ENCODE data around the gene SRPK2. TPM values are rescaled to one million over a fixed set of nuclear protein-coding genes. Genes with fewer than 3 reads are reported as not detected.

The SRPK2 gene
- total and polyA plus RNA-seq, 2 of the 8 experiments (the other 6 are each of a cell fraction or from before 2014, with no cell fraction given) = 10.0 to 47.1 TPM

DNA sequence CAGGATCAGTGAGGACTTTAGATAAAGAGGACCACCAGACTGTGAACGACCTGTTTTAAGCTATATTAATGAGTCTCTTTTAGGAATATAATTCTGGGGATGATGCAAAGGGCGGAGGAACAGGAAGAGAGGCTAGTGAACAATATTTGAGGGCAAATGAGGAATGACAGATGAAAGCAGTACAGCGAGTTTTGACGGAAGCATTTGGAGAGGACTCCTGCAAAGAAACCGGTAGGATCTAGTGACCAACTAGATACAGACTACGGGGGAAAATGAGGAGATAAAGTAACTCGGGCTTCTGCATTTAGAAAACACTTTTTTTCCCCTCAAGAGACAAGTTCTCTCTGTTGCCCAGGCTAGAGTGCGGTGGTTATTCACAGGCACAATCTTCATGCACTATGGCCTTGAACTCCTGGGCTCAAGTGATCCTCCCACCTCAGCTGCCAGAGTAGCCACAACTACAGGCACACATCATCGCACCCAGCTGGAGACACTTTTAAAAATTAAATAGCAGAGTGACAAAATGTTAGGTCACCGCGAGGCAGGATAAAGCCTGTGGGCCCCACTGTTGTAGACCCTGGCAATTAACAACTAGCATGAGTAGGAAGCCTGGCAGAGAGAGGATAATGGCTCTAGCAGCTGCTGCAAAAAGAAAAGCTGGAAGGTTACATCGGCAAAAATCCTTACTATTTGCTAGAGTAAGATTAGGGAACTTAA lies 143.2 kb downstream of the SRPK2 start (continued):
- TF ChIP-seq ZNF274 (IDR thresholded peaks at IDR 0.05; ENCODE audit: borderline replicate concordance, extremely low read depth, low read length) (no peak), EP300 (IDR thresholded peaks at IDR 0.05; ENCODE audit: borderline replicate concordance in 1 of 2, low read depth in 2 of 2, low read length in 2 of 2) (no peak), POU5F1 (IDR thresholded peaks at IDR 0.05; ENCODE audit: low read depth, low read length) (no peak), SRF (IDR thresholded peaks at IDR 0.05; ENCODE audit: low read depth, low read length) (no peak), SIRT6 (IDR thresholded peaks at IDR 0.05; ENCODE audit: low read length) (no peak), HDAC6 (IDR thresholded peaks at IDR 0.05; ENCODE audit: low read depth, low read length) (no peak), TCF12 (IDR thresholded peaks at IDR 0.05; ENCODE audit: low read depth, low read length) (no peak), TEAD4 (IDR thresholded peaks at IDR 0.05; ENCODE audit: low read depth, low read length) (no peak)
- TF ChIP-seq, protein P1, sequence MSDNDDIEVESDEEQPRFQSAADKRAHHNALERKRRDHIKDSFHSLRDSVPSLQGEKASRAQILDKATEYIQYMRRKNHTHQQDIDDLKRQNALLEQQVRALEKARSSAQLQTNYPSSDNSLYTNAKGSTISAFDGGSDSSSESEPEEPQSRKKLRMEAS (IDR thresholded peaks at IDR 0.05) = no peak
- TF ChIP-seq, protein P2, sequence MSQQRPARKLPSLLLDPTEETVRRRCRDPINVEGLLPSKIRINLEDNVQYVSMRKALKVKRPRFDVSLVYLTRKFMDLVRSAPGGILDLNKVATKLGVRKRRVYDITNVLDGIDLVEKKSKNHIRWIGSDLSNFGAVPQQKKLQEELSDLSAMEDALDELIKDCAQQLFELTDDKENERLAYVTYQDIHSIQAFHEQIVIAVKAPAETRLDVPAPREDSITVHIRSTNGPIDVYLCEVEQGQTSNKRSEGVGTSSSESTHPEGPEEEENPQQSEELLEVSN (IDR thresholded peaks at IDR 0.05) = no peak
- TF ChIP-seq, protein P3, sequence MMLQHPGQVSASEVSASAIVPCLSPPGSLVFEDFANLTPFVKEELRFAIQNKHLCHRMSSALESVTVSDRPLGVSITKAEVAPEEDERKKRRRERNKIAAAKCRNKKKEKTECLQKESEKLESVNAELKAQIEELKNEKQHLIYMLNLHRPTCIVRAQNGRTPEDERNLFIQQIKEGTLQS (IDR thresholded peaks at IDR 0.05; ENCODE audit: insufficient read depth, low read depth, low read length) = no peak
